Cardiac muscle cell (in vitro differentiated cells and primary cell): Measurements from ENCODE around the gene BMP2K. TPM values are rescaled to one million over a fixed set of nuclear protein-coding genes. Genes with fewer than 3 reads are reported as not detected.
A peak's percentile ranks its signal among the peaks of the same experiment; 100 is the strongest.

ENCODE experiments used
- DNase-seq, 2 donors: peaks; one replicate each; pipeline versions ENCODE4 v3.0.0 to v3.0.0-alpha.2; 2010 to 2017; ENCODE audit warnings: low read depth in 1 of 2, low spot score in 1 of 2
- H3K27ac ChIP-seq: fragments of 200-600 bp; sonication (generic); 2 replicates; pipeline ENCODE4 v1.5.1; 2016
- H3K27me3 ChIP-seq: fragments of 200-600 bp; sonication (generic); 2 replicates; pipeline ENCODE4 v1.6.0; 2016; ENCODE audit warnings: control low read depth
- H3K36me3 ChIP-seq: fragments of 200-600 bp; sonication (generic); 2 replicates; pipeline ENCODE4 v1.5.1; 2016; ENCODE audit warnings: control low read depth
- H3K4me1 ChIP-seq: fragments of 200-600 bp; sonication (generic); 2 replicates; pipeline ENCODE4 v1.8.1; 2017; ENCODE audit warnings: low read depth, mild to moderate bottlenecking, mixed run types
- H3K4me3 ChIP-seq: fragments of 200-600 bp; sonication (generic); 2 replicates; pipeline ENCODE4 v1.5.1; 2016; ENCODE audit warnings: mild to moderate bottlenecking
- H3K9me3 ChIP-seq: fragments of 200-600 bp; sonication (generic); 2 replicates; pipeline ENCODE4 v1.5.1; 2017; ENCODE audit warnings: low read depth, mild to moderate bottlenecking, control low read depth
- polyA plus RNA-seq: library from polyadenylated mRNA; unstranded; fragments of >200 nt; fragmentation: Nextera tagmentation; extraction: Ambion mirVana; gene quantifications from 2 replicates; pipeline ENCODE4 v1.2.1, GENCODE V29; 2016
- total RNA-seq: library from RNA; depleted of rRNA; stranded (reverse); fragments of >200 nt; gene quantifications from 2 replicates; pipeline ENCODE4 v1.2.3, GENCODE V29; 2016
- TF ChIP-seq, protein P1 (sequence below): IDR thresholded peaks from 2 replicates; pipeline ENCODE4 v1.5.1; 2012; ENCODE audit warnings: low read depth, mild to moderate bottlenecking, low read length

Gene BMP2K
- total and polyA plus RNA-seq, 2 experiments from 2014 or later = 5.4 to 14.6 TPM

DNA sequence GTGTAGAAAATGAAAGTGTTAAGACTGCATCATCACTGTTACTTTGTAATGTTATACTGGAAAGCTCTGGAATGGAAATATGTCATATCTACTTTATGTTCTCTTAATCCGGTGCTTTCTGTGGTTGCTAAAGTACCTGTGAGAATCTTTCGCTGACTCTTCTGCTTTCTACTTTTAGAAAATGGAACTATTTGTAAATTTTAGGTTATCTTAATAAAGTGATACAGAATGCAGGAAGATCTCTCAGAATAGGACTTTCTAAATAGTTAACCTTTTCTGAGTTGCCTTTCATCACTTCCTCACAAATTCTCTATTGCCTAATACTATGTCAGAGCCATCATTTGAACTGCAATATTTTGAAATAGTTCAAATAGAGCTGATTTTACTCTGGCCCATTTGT is 69.3 kb downstream of the BMP2K start:
- no peaks in the 10 kb centered on the region for H3K36me3 ChIP-seq
- H3K4me1 ChIP-seq = no peaks in the 10 kb centered on the region
- no peaks in the 10 kb centered on the region for H3K27me3 ChIP-seq
- H3K4me3 ChIP-seq = no peak overlapping the region
- H3K9me3 ChIP-seq = no peaks in the 10 kb centered on the region
- peak in 1 of 2 donors; percentile 38 for DNase-seq
- TF ChIP-seq, protein P1, sequence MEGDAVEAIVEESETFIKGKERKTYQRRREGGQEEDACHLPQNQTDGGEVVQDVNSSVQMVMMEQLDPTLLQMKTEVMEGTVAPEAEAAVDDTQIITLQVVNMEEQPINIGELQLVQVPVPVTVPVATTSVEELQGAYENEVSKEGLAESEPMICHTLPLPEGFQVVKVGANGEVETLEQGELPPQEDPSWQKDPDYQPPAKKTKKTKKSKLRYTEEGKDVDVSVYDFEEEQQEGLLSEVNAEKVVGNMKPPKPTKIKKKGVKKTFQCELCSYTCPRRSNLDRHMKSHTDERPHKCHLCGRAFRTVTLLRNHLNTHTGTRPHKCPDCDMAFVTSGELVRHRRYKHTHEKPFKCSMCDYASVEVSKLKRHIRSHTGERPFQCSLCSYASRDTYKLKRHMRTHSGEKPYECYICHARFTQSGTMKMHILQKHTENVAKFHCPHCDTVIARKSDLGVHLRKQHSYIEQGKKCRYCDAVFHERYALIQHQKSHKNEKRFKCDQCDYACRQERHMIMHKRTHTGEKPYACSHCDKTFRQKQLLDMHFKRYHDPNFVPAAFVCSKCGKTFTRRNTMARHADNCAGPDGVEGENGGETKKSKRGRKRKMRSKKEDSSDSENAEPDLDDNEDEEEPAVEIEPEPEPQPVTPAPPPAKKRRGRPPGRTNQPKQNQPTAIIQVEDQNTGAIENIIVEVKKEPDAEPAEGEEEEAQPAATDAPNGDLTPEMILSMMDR = no peak
- no peak overlapping the region for H3K27ac ChIP-seq

DNA sequence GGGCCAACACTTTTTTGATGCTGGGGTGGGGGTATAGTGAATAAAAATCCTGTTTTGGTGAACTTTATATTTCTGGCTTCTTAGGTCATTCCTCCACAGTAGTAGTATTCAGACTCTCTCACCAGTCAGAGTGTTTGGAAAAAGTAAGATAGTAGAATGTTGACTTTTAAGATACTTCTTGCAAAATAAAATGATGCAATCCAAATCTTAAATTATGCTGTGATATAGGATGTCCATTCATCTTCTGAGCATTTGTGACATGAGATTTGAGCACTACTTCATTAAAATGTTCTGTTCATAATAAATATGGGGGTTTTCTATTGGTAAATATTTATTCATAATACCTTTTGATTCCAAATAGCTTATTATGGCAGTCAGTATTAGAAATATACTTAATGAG is 70.1 kb downstream of the BMP2K start:
- no peaks in the 10 kb centered on the region for H3K4me1 ChIP-seq

DNA sequence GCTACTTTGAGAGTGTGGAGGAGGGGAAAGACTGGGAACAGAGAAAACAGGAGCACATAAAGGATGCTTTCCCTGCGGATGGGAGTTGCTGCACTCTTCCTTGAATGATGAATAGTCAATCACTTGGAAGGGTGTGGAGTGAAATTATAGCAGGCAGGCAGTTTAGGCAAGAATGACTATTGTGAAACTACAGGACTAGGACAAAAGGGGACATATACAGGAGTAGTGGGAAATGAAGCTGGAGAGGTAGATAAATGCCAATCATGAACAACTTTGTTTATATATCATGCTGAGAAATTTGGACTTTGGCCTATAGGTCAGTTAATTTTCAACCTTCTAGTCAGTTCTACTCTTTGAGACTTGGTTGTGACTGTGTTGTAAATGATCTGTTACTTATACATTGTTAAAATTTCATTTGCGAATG is 86.2 kb downstream of the BMP2K start:
- TF ChIP-seq, protein P1 = no peak

More for the DNA sequence above, 70.1 kb downstream of the BMP2K start:
- Histone ChIP-seq H3K27ac (no peak overlapping the region), H3K36me3 (peaks cover 3% of the 10 kb centered on the region), H3K9me3 (no peaks in the 10 kb centered on the region), H3K4me3 (no peak overlapping the region), H3K27me3 (no peaks in the 10 kb centered on the region)
- TF ChIP-seq, protein P1 = no peak
- DNase-seq = peak in 1 of 2 donors; percentile 32

DNA sequence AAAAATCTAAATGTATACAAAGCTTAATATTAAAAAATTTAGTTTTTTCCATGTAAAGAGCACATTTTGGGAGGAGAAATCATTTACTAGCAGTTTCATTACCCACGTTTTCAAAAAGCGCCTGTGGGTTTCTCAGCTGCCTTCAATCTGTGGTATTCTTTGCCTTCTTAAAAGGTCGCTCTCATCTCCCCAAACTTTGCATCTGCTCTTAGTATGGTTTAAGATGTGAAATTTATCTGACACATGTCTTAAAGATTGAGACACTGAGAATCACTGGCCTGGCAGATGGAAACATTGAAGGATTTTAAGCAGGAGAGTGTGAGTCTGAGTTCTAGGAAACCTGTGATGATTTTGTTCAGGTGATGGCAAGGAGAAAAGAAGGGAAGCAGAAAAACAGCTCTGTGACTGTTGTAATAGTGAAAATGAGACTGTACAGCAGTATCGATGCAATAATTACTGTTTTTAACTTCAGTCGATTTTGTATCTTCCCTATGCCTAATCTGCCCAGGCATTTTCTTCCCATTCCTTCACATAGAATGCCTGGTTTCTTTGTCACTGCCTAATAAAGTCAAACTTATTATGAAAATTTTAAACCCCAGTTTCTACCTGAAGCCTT is 87.2 kb downstream of the BMP2K start:
- Histone ChIP-seq H3K27me3 (no peaks in the 10 kb centered on the region), H3K4me3 (no peak overlapping the region), H3K36me3 (no peaks in the 10 kb centered on the region), H3K4me1 (no peaks in the 10 kb centered on the region), H3K9me3 (no peaks in the 10 kb centered on the region), H3K27ac (no peak overlapping the region)
- TF ChIP-seq, protein P1 = no peak
- DNase-seq = no peak

More for the DNA sequence above, 86.2 kb downstream of the BMP2K start:
- DNase-seq = no peak
- Histone ChIP-seq H3K9me3 (no peaks in the 10 kb centered on the region), H3K36me3 (no peaks in the 10 kb centered on the region), H3K27me3 (no peaks in the 10 kb centered on the region), H3K27ac (no peak overlapping the region), H3K4me1 (peaks cover 7% of the 10 kb centered on the region), H3K4me3 (no peak overlapping the region)

DNA sequence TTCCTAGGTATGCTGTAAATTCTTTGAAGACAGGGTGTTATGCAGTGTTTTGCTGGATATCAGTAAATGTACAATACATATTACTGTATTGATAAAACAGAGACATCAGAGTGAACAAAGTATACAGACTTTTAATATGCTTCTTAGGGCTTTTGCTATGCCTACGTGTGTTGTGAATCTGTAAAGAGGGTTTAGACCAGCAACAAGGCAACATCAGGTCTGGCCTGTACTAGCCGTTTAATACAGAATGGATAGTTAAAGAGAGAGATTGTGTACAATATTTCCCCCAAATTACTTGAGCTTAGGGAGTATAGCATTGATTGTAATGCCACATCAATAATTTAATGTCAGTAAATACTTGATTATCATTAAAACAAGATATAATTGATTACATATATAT is 87.8 kb downstream of the BMP2K start:
- no peak for DNase-seq
- no peaks in the 10 kb centered on the region for H3K9me3 ChIP-seq
- TF ChIP-seq, protein P1 = no peak

More for the DNA sequence above, 87.8 kb downstream of the BMP2K start:
- Histone ChIP-seq H3K36me3 (no peaks in the 10 kb centered on the region), H3K4me3 (no peak overlapping the region), H3K27ac (no peak overlapping the region), H3K27me3 (no peaks in the 10 kb centered on the region), H3K4me1 (no peaks in the 10 kb centered on the region)
